HCT116 (cell line): Measurements from ENCODE around the gene PODNL1. TPM values are rescaled to one million over a fixed set of nuclear protein-coding genes. Genes with fewer than 3 reads are reported as not detected.

Experiments used
- ATAC-seq: fragments of 200-7000 bp; cut with Tn5 transposase; 2 replicates; pipeline ENCODE4 v1.9.1; 2020; ENCODE audit warnings: mild to moderate bottlenecking, moderate library complexity
- BruUV-seq: library from RNA; stranded (reverse); fragments of 400-500 nt; replicated peaks from 2 replicates; lab custom pipeline; 2021; lab: Mats Ljungman, UMichigan
- CTCF ChIA-PET: fragments of 300-600 bp; sonication (Branson Sonifier 250); formaldehyde crosslinking; loops from one replicate; lab custom pipeline; 2021; ENCODE audit warnings: antibody characterized with exemption; lab: Charles Lee
- POLR2A ChIA-PET: fragments of 300-600, 350-600 bp; sonication (Branson Sonifier 250); formaldehyde crosslinking; loops from one replicate; lab custom pipeline; 2021; ENCODE audit warnings: antibody characterized with exemption; lab: Charles Lee
- RAD21 ChIA-PET, 2 experiments: fragments of 300-600 bp; sonication (Branson Sonifier 250); formaldehyde crosslinking; loops; one replicate each; lab custom pipeline; 2023; ENCODE audit warnings: low total read pairs in 2 of 2; ENCODE audit not compliant: uncharacterized antibody in 2 of 2, unreplicated experiment in 2 of 2, low non-redundant PET in 1 of 2; lab: Charles Lee
- DNase-seq: peaks from one replicate; pipeline ENCODE4 v3.0.0-alpha.2; 2010; ENCODE audit warnings: low read depth, low spot score
- H2AFZ ChIP-seq: fragments of 200-600 bp; shearing (Covaris generic), sonication (generic); 2 replicates; pipeline ENCODE4 v1.6.1; 2017; ENCODE audit warnings: low read depth, mixed run types, mixed read lengths, antibody characterized with exemption, low read length; ENCODE audit not compliant: poor library complexity, severe bottlenecking
- H3K27ac ChIP-seq: 2 replicates; pipeline ENCODE4 v1.5.1; 2012; ENCODE audit warnings: low read depth, low read length
- H3K27me3 ChIP-seq: fragments of 200-600 bp; sonication (generic); 2 replicates; pipeline ENCODE4 v1.6.1; 2016; ENCODE audit warnings: mixed run types, low read length, mixed read lengths; ENCODE audit not compliant: insufficient read depth
- H3K36me3 ChIP-seq, 2 experiments: fragments of 200-500 bp in 1 of 2; fragments of 200-600 bp in 1 of 2; sonication (Bioruptor generic) in 1 of 2; sonication (generic) in 1 of 2; 2 replicates each; pipeline versions ENCODE4 v1.5.1 to v1.6.1; 2014 to 2016; ENCODE audit warnings: low read length in 2 of 2, inconsistent platforms in 1 of 2, mixed read lengths in 1 of 2, mixed run types in 1 of 2; ENCODE audit not compliant: insufficient read depth in 2 of 2, control insufficient read depth in 1 of 2
- H3K4me1 ChIP-seq, 2 experiments: fragments of 200-600 bp in 1 of 2; sonication (generic) in 1 of 2; 2 replicates each; pipeline versions ENCODE4 v1.5.1 to v1.6.1; 2012 to 2017; ENCODE audit warnings: low read length in 2 of 2, inconsistent platforms in 1 of 2, mild to moderate bottlenecking in 1 of 2, mixed read lengths in 1 of 2, mixed run types in 1 of 2, moderate library complexity in 1 of 2; ENCODE audit not compliant: insufficient read depth in 2 of 2, control insufficient read depth in 1 of 2
- H3K4me2 ChIP-seq: fragments of 200-600 bp; sonication (generic); 2 replicates; pipeline ENCODE4 v1.6.1; 2017; ENCODE audit warnings: mixed run types, low read length, mixed read lengths
- H3K4me3 ChIP-seq, 2 experiments: fragments of 200-600 bp in 1 of 2; sonication (generic) in 1 of 2; replicated peaks in 1 of 2; 2 replicates each; pipeline ENCODE4 v1.5.1; 2011 to 2016; ENCODE audit warnings: low read length in 2 of 2, control low read depth in 1 of 2, low read depth in 1 of 2, mild to moderate bottlenecking in 1 of 2, mixed read lengths in 1 of 2, mixed run types in 1 of 2
- H3K79me2 ChIP-seq: fragments of 200-600 bp; sonication (generic); 2 replicates; pipeline ENCODE4 v1.6.1; 2017; ENCODE audit warnings: mild to moderate bottlenecking, mixed run types, low read length, moderate library complexity, mixed read lengths; ENCODE audit not compliant: insufficient read depth
- H3K9ac ChIP-seq: fragments of 200-600 bp; sonication (generic); 2 replicates; pipeline ENCODE4 v1.6.1; 2016; ENCODE audit warnings: low read length, mixed read lengths
- H3K9me2 ChIP-seq: fragments of 200-600 bp; sonication (generic), shearing (Covaris generic); 2 replicates; pipeline ENCODE4 v1.6.1; 2017; ENCODE audit warnings: mixed run types, mild to moderate bottlenecking, moderate library complexity; ENCODE audit not compliant: insufficient read depth
- H3K9me3 ChIP-seq, 2 experiments: fragments of 200-500 bp in 1 of 2; fragments of 200-600 bp in 1 of 2; sonication (Bioruptor generic) in 1 of 2; sonication (generic) in 1 of 2; 2 replicates each; pipeline ENCODE4 v1.6.1; 2014 to 2017; ENCODE audit warnings: low read length in 2 of 2, mixed read lengths in 2 of 2, inconsistent platforms in 1 of 2, low read depth in 1 of 2, mild to moderate bottlenecking in 1 of 2, mixed run types in 1 of 2, moderate library complexity in 1 of 2; ENCODE audit not compliant: control insufficient read depth in 1 of 2, insufficient read depth in 1 of 2
- H4K20me1 ChIP-seq: fragments of 200-600 bp; sonication (generic), shearing (Covaris generic); 2 replicates; pipeline ENCODE4 v1.6.1; 2017; ENCODE audit warnings: mixed run types, mild to moderate bottlenecking, moderate library complexity; ENCODE audit not compliant: insufficient read depth
- CBX3 ChIP-seq: IDR thresholded peaks from 2 replicates; pipeline ENCODE4 v1.6.1; 2012; ENCODE audit warnings: low read depth
- CEBPB ChIP-seq: IDR thresholded peaks from 2 replicates; pipeline ENCODE4 v1.6.1; 2012; ENCODE audit warnings: low read depth
- ELF1 ChIP-seq: IDR thresholded peaks from 2 replicates; pipeline ENCODE4 v1.6.1; 2012; ENCODE audit warnings: low read depth, borderline replicate concordance
- EZH2 ChIP-seq: fragments of 200-600 bp; sonication (generic); IDR thresholded peaks from 2 replicates; pipeline ENCODE4 v1.6.1; 2017; ENCODE audit warnings: antibody characterized with exemption, mixed run types
- FOSL1 ChIP-seq: IDR thresholded peaks from 2 replicates; pipeline ENCODE4 v1.6.1; 2012; ENCODE audit warnings: low read depth
- POLR2A ChIP-seq: IDR thresholded peaks from 2 replicates; pipeline ENCODE4 v1.7.0; 2011; ENCODE audit warnings: borderline replicate concordance; ENCODE audit not compliant: insufficient read depth, insufficient read length; ENCODE audit errors: extremely low read depth
- RAD21 ChIP-seq: IDR thresholded peaks from 2 replicates; pipeline ENCODE4 v1.6.1; 2012; ENCODE audit warnings: low read depth, mild to moderate bottlenecking
- SIN3A ChIP-seq: IDR thresholded peaks from 2 replicates; pipeline ENCODE4 v1.6.1; 2012; ENCODE audit warnings: low read depth
- YY1 ChIP-seq: IDR thresholded peaks from 2 replicates; pipeline ENCODE4 v1.6.1; 2011; ENCODE audit warnings: low read length, low read depth, moderate library complexity, mild to moderate bottlenecking; ENCODE audit not compliant: insufficient replicate concordance; ENCODE audit errors: extremely low read depth
- ZFX ChIP-seq: fragments of 450-650 bp; IDR thresholded peaks from 2 replicates; pipeline ENCODE4 v1.6.1; 2017
- intact Hi-C: fragments of 100-400 bp; cut with micrococcal nuclease; formaldehyde crosslinking; loops from 2 replicates; pipeline ENCODE4 v1.10.0; 2022
- total RNA-seq: library from RNA; stranded (reverse); gene quantifications from one replicate; pipeline ENCODE4 v1.2.1, GENCODE V29; 2021; ENCODE audit not compliant: unreplicated experiment
- TF ChIP-seq, protein P1 (sequence below): IDR thresholded peaks from 2 replicates; pipeline ENCODE4 v1.6.1; 2012
- TF ChIP-seq, protein P2 (sequence below): IDR thresholded peaks from 2 replicates; pipeline ENCODE4 v1.6.1; 2012

PODNL1 gene
- total RNA-seq, 1 experiment from 2014 or later, result 0.71 TPM

DNA sequence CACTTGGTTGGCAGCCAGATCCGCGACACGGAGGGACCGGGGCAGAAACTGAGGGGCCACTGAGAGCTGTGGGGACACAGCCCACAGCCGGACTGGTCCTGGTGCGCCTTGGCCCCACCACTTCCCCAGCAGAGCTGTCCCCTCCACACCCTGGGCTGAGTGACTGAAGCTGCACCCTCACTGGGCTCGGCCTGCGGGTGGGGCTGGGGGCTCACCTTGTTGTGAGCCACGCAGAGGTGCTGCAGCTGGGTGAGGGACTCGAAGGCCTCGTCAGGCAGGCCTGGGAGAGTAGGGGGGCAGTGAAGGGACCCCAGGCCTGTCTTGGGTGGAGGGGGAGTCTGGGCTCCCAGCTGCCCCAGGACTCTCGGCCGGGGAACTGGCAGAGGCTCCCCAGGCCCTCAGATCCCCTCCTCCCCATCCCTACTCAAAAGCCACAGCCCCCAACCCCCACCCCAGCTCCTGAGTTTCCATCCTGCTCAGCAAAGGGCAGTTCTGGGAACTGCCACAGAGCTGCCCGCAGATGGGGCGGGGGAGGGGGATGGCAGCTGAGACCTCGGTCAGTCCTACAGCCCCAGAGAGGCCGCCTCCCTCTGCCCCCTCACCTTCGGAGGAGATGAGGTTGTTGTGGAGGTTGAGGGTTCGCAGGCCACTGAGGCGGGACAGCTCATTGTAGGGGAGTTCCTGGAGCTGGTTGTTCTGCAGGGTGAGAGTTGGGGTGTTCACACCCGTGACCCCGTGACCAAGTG lies 2.3 kb downstream of the PODNL1 start:
- ChIA-PET RAD21 (no interaction called here), CTCF (no interaction called here), POLR2A (no interaction called here)
- intact Hi-C loops, result no loop called here
- no peak for DNase-seq
- no peaks in the 10 kb centered on the region for H3K36me3 ChIP-seq
- no peaks in the 10 kb centered on the region for H4K20me1 ChIP-seq
- no TSS peak for BruUV-seq
- H3K79me2 ChIP-seq, result no peaks in the 10 kb centered on the region
- no peak overlapping the region for H3K9ac ChIP-seq
- H3K27ac ChIP-seq, result no peak overlapping the region
- ATAC-seq, result no peak
- no peak for TF ChIP-seq SIN3A
- no peak overlapping the region for H3K4me2 ChIP-seq
- H3K9me2 ChIP-seq, result no peaks in the 10 kb centered on the region
- no peaks in the 10 kb centered on the region for H3K4me1 ChIP-seq
- no peak overlapping the region for H3K4me3 ChIP-seq
- no peaks in the 10 kb centered on the region for H3K27me3 ChIP-seq
- no peaks in the 10 kb centered on the region for H3K9me3 ChIP-seq
- no peak overlapping the region for H2AFZ ChIP-seq

DNA sequence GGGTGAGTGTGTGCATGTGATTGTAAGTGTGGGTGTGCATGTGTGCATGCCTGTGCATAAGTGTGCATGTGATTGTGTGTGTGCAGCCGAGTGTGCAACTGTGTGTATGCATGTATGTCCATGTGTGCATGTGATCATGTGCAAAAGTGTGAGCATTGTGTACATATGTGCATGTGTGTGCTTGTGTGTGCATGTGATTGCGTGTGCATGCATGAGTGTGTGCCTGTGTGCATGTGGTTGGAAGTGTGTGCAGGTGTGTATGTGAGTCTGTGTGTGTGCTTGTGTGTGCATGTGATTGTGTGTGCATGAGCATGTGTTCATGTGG lies 3.5 kb downstream of the PODNL1 start:
- ATAC-seq, result no peak
- no peaks in the 10 kb centered on the region for H3K79me2 ChIP-seq
- CTCF ChIA-PET, result no interaction called here

More for the DNA sequence above, 3.5 kb downstream of the PODNL1 start:
- H3K27me3 ChIP-seq, result no peaks in the 10 kb centered on the region
- H3K9ac ChIP-seq, result no peak overlapping the region
- no peak overlapping the region for H2AFZ ChIP-seq
- intact Hi-C loops, result no loop called here
- no peaks in the 10 kb centered on the region for H3K4me1 ChIP-seq
- H3K4me3 ChIP-seq, result no peak overlapping the region
- no peaks in the 10 kb centered on the region for H3K9me3 ChIP-seq
- H3K27ac ChIP-seq, result no peak overlapping the region
- POLR2A ChIA-PET, result no interaction called here
- no peaks in the 10 kb centered on the region for H4K20me1 ChIP-seq
- TF ChIP-seq POLR2A, result no peak
- TF ChIP-seq ZFX, result no peak
- no peak for TF ChIP-seq SIN3A
- TF ChIP-seq, protein P1, sequence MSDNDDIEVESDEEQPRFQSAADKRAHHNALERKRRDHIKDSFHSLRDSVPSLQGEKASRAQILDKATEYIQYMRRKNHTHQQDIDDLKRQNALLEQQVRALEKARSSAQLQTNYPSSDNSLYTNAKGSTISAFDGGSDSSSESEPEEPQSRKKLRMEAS, result no peak
- TF ChIP-seq ELF1, result no peak
- TF ChIP-seq EZH2, result no peak
- no peak for TF ChIP-seq CEBPB
- no peak for TF ChIP-seq FOSL1
- no peak for TF ChIP-seq RAD21
- TF ChIP-seq CBX3, result no peak
- no peak for TF ChIP-seq YY1
- TF ChIP-seq, protein P2, sequence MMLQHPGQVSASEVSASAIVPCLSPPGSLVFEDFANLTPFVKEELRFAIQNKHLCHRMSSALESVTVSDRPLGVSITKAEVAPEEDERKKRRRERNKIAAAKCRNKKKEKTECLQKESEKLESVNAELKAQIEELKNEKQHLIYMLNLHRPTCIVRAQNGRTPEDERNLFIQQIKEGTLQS, result no peak
- DNase-seq, result no peak
- RAD21 ChIA-PET, result no interaction called here
- no peaks in the 10 kb centered on the region for H3K36me3 ChIP-seq
- no peak overlapping the region for H3K4me2 ChIP-seq
- no TSS peak for BruUV-seq
- H3K9me2 ChIP-seq, result no peaks in the 10 kb centered on the region
